GM12873 (cell line): ENCODE measurements around the gene CHCHD1.

Experiments
- CTCF ChIP-seq: IDR thresholded peaks from 2 replicates; pipeline ENCODE4 v1.5.1; 2012; ENCODE audit warnings: low read depth, mild to moderate bottlenecking, moderate library complexity, low read length, control low read depth; ENCODE audit not compliant: insufficient read depth; ENCODE audit errors: missing control alignments

CHCHD1 gene

GRCh38 chr10:73828161-73828560 lies 46.3 kb downstream of the CHCHD1 start:
- TF ChIP-seq CTCF: no peak
